MM.1S (cell line): ENCODE measurements around the gene SLC5A11.

ENCODE experiments used
- DNase-seq: peaks from one replicate; pipeline ENCODE4 v3.0.0-alpha.2; 2015
- H2AFZ ChIP-seq: fragments of 300-600 bp; sonication (generic); 2 replicates; pipeline ENCODE4 v1.6.0; 2016; ENCODE audit warnings: antibody characterized with exemption, low read length
- H3F3A ChIP-seq: fragments of 300-600 bp; sonication (generic); 2 replicates; pipeline ENCODE4 v1.6.1; 2016; ENCODE audit warnings: mild to moderate bottlenecking, antibody characterized with exemption, low read length, moderate library complexity, mixed read lengths; ENCODE audit not compliant: insufficient read depth
- H3K27ac ChIP-seq: fragments of 300-600 bp; sonication (generic); 2 replicates; pipeline ENCODE4 v1.5.1; 2016; ENCODE audit warnings: mild to moderate bottlenecking, low read length
- H3K27me3 ChIP-seq: fragments of 300-600 bp; sonication (generic); replicated peaks from 2 replicates; pipeline ENCODE4 v1.6.0; 2016; ENCODE audit warnings: low read length; ENCODE audit not compliant: insufficient read depth
- H3K36me3 ChIP-seq: fragments of 300-600 bp; sonication (generic); replicated peaks from 2 replicates; pipeline ENCODE4 v1.6.1; 2016; ENCODE audit warnings: mild to moderate bottlenecking, low read length, mixed read lengths; ENCODE audit not compliant: insufficient read depth
- H3K4me1 ChIP-seq: fragments of 300-600 bp; sonication (generic); 2 replicates; pipeline ENCODE4 v1.6.1; 2016; ENCODE audit warnings: low read length, mixed read lengths
- H3K4me2 ChIP-seq: fragments of 300-600 bp; sonication (generic); 2 replicates; pipeline ENCODE4 v1.6.0; 2016; ENCODE audit warnings: low read depth, low read length
- H3K4me3 ChIP-seq: fragments of 300-600 bp; sonication (generic); 2 replicates; pipeline ENCODE4 v1.5.1; 2016; ENCODE audit warnings: low read length, mixed read lengths
- H3K79me2 ChIP-seq: fragments of 300-600 bp; sonication (generic); 2 replicates; pipeline ENCODE4 v1.6.1; 2016; ENCODE audit warnings: mixed run types, low read length, mixed read lengths
- H3K9ac ChIP-seq: fragments of 300-600 bp; sonication (generic); 2 replicates; pipeline ENCODE4 v1.6.1; 2016; ENCODE audit warnings: low read length, mixed read lengths
- H3K9me2 ChIP-seq: fragments of 300-600 bp; sonication (generic); replicated peaks from 2 replicates; pipeline ENCODE4 v1.6.1; 2016; ENCODE audit warnings: mild to moderate bottlenecking, low read length, mixed read lengths; ENCODE audit not compliant: insufficient read depth
- H3K9me3 ChIP-seq: fragments of 300-600 bp; sonication (generic); replicated peaks from 2 replicates; pipeline ENCODE4 v1.6.1; 2016; ENCODE audit warnings: mild to moderate bottlenecking, low read length, mixed read lengths; ENCODE audit not compliant: insufficient read depth
- H4K20me1 ChIP-seq: fragments of 300-600 bp; sonication (generic); 2 replicates; pipeline ENCODE4 v1.6.1; 2016; ENCODE audit warnings: mild to moderate bottlenecking, low read length, moderate library complexity, mixed read lengths; ENCODE audit not compliant: insufficient read depth
- CTCF ChIP-seq: fragments of 300-600 bp; sonication (generic); IDR thresholded peaks from 2 replicates; pipeline ENCODE4 v1.5.1; 2016; ENCODE audit warnings: antibody characterized with exemption, low read length, mixed read lengths
- EZH2 ChIP-seq: fragments of 300-600 bp; sonication (generic); optimal IDR thresholded peaks from 2 replicates; pipeline ENCODE3; 2017; ENCODE audit warnings: low read depth, mild to moderate bottlenecking, antibody characterized with exemption, low read length, mixed read lengths
- EZH2phosphoT487 ChIP-seq: fragments of 300-600 bp; sonication (generic); IDR thresholded peaks from 2 replicates; pipeline ENCODE4 v1.6.1; 2018; ENCODE audit warnings: antibody characterized with exemption, low read length

The SLC5A11 gene

GRCh38 chr16:24820522-24820921, 25.2 kb upstream of the SLC5A11 start:
- no peak for DNase-seq
- H3K9me3 ChIP-seq, result no peaks in the 10 kb centered on the region
- H3K4me3 ChIP-seq, result no peak overlapping the region
- H3K27me3 ChIP-seq, result no peaks in the 10 kb centered on the region
- no peak overlapping the region for H3K27ac ChIP-seq
- no peak for TF ChIP-seq EZH2
- TF ChIP-seq CTCF, result no peak
- TF ChIP-seq EZH2phosphoT487, result no peak
- no peaks in the 10 kb centered on the region for H3K79me2 ChIP-seq
- no peaks in the 10 kb centered on the region for H3F3A ChIP-seq
- H3K36me3 ChIP-seq, result peaks cover 7% of the 10 kb centered on the region
- H4K20me1 ChIP-seq, result no peaks in the 10 kb centered on the region
- H3K9me2 ChIP-seq, result no peaks in the 10 kb centered on the region
- no peak overlapping the region for H2AFZ ChIP-seq
- no peaks in the 10 kb centered on the region for H3K4me1 ChIP-seq
- H3K9ac ChIP-seq, result no peak overlapping the region
- no peak overlapping the region for H3K4me2 ChIP-seq

- Histone ChIP-seq H3K9ac (no peak overlapping the region), H3K36me3 (peaks cover 7% of the 10 kb centered on the region), H4K20me1 (no peaks in the 10 kb centered on the region), H3K4me2 (no peak overlapping the region), H3F3A (no peaks in the 10 kb centered on the region), H3K9me2 (no peaks in the 10 kb centered on the region), H3K79me2 (no peaks in the 10 kb centered on the region), H3K4me3 (no peak overlapping the region), H3K4me1 (no peaks in the 10 kb centered on the region), H3K27ac (no peak overlapping the region), H2AFZ (no peak overlapping the region), H3K27me3 (no peaks in the 10 kb centered on the region), H3K9me3 (no peaks in the 10 kb centered on the region)
- no peak for DNase-seq
- TF ChIP-seq CTCF, result no peak
- TF ChIP-seq EZH2, result no peak
- no peak for TF ChIP-seq EZH2phosphoT487
Measured at GRCh38 chr16:24821129-24821528, 24.6 kb upstream of the SLC5A11 start.

- Histone ChIP-seq H3K9ac (no peak overlapping the region), H3K79me2 (no peaks in the 10 kb centered on the region), H3K4me3 (no peak overlapping the region), H4K20me1 (no peaks in the 10 kb centered on the region), H3K4me2 (no peak overlapping the region), H3K9me2 (no peaks in the 10 kb centered on the region), H2AFZ (no peak overlapping the region), H3K4me1 (no peaks in the 10 kb centered on the region), H3K27me3 (no peaks in the 10 kb centered on the region), H3F3A (no peaks in the 10 kb centered on the region), H3K9me3 (no peaks in the 10 kb centered on the region), H3K36me3 (peaks cover 2% of the 10 kb centered on the region), H3K27ac (no peak overlapping the region)
- TF ChIP-seq CTCF, result no peak
- no peak for TF ChIP-seq EZH2
- no peak for TF ChIP-seq EZH2phosphoT487
- DNase-seq, result no peak
Measured at GRCh38 chr16:24822542-24822941, 23.2 kb upstream of the SLC5A11 start.

GRCh38 chr16:24822974-24823373, 22.8 kb upstream of the SLC5A11 start:
- no peaks in the 10 kb centered on the region for H4K20me1 ChIP-seq
- no peaks in the 10 kb centered on the region for H3K4me1 ChIP-seq
- no peak overlapping the region for H3K27ac ChIP-seq
- no peaks in the 10 kb centered on the region for H3K79me2 ChIP-seq
- H3K9ac ChIP-seq, result no peak overlapping the region
- DNase-seq, result no peak
- no peaks in the 10 kb centered on the region for H3K9me2 ChIP-seq
- no peak overlapping the region for H3K4me2 ChIP-seq
- H3K36me3 ChIP-seq, result peaks cover 2% of the 10 kb centered on the region
- TF ChIP-seq CTCF (no peak), EZH2phosphoT487 (no peak), EZH2 (no peak)
- H3K4me3 ChIP-seq, result no peak overlapping the region
- no peak overlapping the region for H2AFZ ChIP-seq
- no peaks in the 10 kb centered on the region for H3K9me3 ChIP-seq
- H3K27me3 ChIP-seq, result no peaks in the 10 kb centered on the region
- no peaks in the 10 kb centered on the region for H3F3A ChIP-seq
